ENCODE data around the gene SLFN12L. TPM values are rescaled to one million over a fixed set of nuclear protein-coding genes. Genes with fewer than 3 reads are reported as not detected.

Gene SLFN12L
- total RNA-seq, 2 donors from 2014 or later: 0.86 to 1.0 TPM

DNA sequence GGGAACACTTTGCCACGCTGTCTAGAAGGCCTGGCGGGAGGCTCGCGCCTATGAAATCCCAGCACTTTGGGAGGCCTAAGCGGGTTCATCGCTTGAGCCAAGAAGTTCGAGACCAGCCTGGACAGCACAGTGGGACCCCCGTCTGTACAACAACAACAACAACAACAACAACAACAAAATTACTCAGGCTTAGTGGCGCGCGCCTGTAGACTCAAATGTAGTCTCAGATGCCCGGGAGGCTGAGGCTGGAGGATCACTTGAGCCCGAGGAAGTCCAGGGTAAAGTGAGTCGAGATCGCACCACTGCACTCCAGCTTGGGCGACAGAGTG is 88.6 kb downstream of the SLFN12L start:
- Histone ChIP-seq H3K27me3 (no peaks in the 10 kb centered on the region), H3K4me3 (peak overlapping the region; percentile 49), H3K9me3 (no peaks in the 10 kb centered on the region), H3K9ac (ENCODE audit: low read depth in 2 of 2, low read length in 2 of 2) (peak overlapping the region; percentile 62 to 71), H3K36me3 (no peaks in the 10 kb centered on the region), H3K4me1 (no peaks in the 10 kb centered on the region), H3K27ac (no peak overlapping the region)
- DNase-seq: no peak
- TF ChIP-seq, protein P1, sequence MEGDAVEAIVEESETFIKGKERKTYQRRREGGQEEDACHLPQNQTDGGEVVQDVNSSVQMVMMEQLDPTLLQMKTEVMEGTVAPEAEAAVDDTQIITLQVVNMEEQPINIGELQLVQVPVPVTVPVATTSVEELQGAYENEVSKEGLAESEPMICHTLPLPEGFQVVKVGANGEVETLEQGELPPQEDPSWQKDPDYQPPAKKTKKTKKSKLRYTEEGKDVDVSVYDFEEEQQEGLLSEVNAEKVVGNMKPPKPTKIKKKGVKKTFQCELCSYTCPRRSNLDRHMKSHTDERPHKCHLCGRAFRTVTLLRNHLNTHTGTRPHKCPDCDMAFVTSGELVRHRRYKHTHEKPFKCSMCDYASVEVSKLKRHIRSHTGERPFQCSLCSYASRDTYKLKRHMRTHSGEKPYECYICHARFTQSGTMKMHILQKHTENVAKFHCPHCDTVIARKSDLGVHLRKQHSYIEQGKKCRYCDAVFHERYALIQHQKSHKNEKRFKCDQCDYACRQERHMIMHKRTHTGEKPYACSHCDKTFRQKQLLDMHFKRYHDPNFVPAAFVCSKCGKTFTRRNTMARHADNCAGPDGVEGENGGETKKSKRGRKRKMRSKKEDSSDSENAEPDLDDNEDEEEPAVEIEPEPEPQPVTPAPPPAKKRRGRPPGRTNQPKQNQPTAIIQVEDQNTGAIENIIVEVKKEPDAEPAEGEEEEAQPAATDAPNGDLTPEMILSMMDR (IDR thresholded peaks at IDR 0.05): no peak
- intact Hi-C loops (cut with DNase I): no loop called here

DNA sequence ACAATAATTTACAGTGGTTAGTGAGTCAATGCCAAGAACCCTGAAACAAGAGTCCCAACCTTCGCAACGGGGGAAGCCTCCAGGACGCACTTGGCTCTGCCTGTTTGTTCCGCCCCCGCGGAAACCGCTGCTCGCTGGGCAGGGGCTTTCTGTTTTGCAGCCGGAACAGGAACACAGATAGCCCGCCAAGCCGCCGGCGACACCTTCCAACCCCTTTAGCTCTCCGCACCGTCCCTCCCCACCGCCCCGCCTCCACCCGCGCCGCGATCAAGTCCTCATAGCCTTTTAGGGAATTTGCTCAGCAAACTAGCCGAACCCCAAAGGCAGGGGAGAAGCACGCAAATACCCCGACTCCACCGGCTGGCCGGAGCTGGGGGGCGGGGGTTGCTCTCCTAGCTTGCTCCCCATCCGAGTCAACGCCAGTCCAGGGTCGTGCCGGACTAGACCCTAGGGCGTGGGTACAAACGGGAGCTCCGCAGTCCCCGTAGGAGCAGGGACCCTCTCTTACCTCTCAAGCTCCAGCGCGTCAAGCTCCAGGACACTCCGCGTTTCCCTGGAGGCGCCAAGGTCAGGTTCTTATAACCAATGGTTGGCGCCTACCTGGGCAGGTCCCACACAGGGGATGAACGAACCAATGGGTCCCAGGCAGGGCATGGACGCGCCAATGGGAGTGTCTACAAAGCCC is 89.1 kb downstream of the SLFN12L start, which contains the start of gene SLFN13:
SLFN13 (minus strand) TSS at position 553 of the 685 bp plus-strand sequence. CDS start 3,086 bp downstream, outside the sequence.
- Histone ChIP-seq H3K9me3 (no peaks in the 10 kb centered on the region), H3K27me3 (no peaks in the 10 kb centered on the region), H3K4me1 (no peaks in the 10 kb centered on the region), H3K36me3 (no peaks in the 10 kb centered on the region), H3K9ac (ENCODE audit: low read depth in 2 of 2, low read length in 2 of 2) (peak within 1 kb of the TSS; percentile 62 to 71), H3K27ac (peak within 1 kb of the TSS; percentile 62), H3K4me3 (peak within 1 kb of the TSS; percentile 49)
- TF ChIP-seq, protein P1 (IDR thresholded peaks at IDR 0.05): no peak
- intact Hi-C loops (cut with DNase I): no loop called here
- DNase-seq: peak; percentile 80

DNA sequence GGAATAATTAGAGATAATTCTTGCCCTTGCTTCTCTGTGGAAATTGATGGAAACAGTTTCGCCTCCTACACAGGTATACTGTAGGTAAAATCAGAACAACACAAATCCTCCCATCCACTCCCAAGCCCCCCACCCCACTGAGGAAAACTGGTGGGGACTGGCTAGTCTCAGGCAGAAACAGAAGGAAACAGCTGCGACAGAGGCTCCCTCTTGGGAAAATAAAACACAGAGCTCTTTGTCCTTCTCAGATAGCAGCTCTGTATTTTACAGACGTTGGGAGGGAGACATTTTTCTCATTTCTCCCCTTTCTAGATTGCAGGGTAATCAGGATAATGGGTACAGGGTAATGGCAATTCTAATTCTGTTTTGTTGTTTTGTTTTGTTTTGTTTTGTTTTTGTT is 90.0 kb downstream of the SLFN12L start:
- H3K9me3 ChIP-seq: no peaks in the 10 kb centered on the region
- peak overlapping the region; percentile 49 for H3K4me3 ChIP-seq
- H3K4me1 ChIP-seq: no peaks in the 10 kb centered on the region
- intact Hi-C loops (cut with DNase I): no loop called here
- H3K36me3 ChIP-seq: no peaks in the 10 kb centered on the region
- no peak for DNase-seq
- H3K27ac ChIP-seq: no peak overlapping the region
- H3K27me3 ChIP-seq: no peaks in the 10 kb centered on the region
- peak overlapping the region in 1 of 2 donors; percentile 5 for H3K9ac ChIP-seq (ENCODE audit: low read depth in 2 of 2, low read length in 2 of 2)
- TF ChIP-seq, protein P1 (IDR thresholded peaks at IDR 0.05): no peak

DNA sequence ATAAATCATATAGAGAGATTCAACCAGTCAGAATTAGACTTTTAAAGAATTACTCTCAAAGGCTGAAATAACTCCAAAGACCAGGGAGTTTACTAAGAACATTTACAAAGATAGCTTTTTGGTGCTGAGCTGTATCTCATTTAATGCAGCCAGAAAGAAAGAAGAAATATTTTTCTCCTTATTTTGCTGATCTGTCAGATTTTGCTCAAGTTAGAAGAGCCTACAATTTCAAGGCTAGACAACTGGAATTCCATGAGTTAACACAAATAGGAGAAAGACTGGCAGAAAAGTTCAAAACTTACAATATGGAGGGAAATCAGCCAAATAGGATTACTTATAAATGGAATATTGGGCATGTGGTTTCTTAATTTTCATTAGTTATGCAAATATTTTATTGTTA is 99.0 kb downstream of the SLFN12L start:
- Histone ChIP-seq H3K9ac (ENCODE audit: low read depth in 2 of 2, low read length in 2 of 2) (no peak overlapping the region), H3K27me3 (no peaks in the 10 kb centered on the region), H3K27ac (no peak overlapping the region), H3K9me3 (no peaks in the 10 kb centered on the region), H3K36me3 (no peaks in the 10 kb centered on the region), H3K4me1 (no peaks in the 10 kb centered on the region), H3K4me3 (no peak overlapping the region)
- TF ChIP-seq, protein P1 (IDR thresholded peaks at IDR 0.05): no peak
- DNase-seq: no peak
- intact Hi-C loops (cut with DNase I): no loop called here

DNA sequence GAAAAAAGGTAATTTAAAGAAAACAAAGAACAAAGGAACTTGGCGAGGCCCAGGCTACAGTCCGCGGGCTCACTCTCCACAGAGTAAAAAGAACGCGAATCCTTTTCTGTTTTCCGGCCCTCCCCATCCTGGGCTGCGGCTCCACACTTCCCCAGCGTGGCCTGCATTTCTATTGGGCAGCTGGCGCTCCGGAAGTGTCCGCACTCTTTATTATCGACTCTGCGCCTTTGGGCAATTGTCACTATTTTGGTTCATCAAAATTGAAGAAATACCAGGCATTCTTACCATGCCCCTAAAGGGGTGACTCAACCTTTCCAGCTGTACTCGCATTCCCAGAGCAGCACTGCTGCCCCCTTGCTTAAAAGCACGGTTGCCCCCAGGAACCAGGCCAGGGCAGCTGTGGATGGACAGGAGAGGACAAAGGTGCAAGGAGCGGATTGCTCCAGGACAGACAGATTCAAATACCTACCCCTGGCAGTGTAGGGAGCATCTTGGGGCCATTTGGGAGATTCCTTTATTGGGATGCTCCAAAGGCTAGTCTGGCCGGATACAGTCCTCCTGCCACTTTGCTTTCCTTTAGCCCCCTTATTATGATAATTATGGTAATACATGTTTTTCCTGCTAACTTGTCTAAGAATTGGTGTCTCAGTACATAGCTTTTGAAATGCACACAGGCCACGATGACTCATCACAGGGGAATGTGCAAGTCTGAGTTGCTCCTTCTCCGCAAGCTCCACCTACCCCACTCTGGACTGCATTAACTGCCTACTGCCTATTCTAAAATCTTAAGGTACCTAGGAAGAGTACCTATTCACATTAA is 104.2 kb downstream of the SLFN12L start:
- TF ChIP-seq, protein P1 (IDR thresholded peaks at IDR 0.05): no peak
- peak overlapping the region; percentile 30 for H3K4me3 ChIP-seq
- intact Hi-C loops (cut with DNase I): no loop called here
- H3K27ac ChIP-seq: peak overlapping the region; percentile 80
- H3K27me3 ChIP-seq: no peaks in the 10 kb centered on the region
- peak overlapping the region; percentile 66 to 75 for H3K9ac ChIP-seq (ENCODE audit: low read depth in 2 of 2, low read length in 2 of 2)
- no peaks in the 10 kb centered on the region for H3K36me3 ChIP-seq
- no peaks in the 10 kb centered on the region for H3K9me3 ChIP-seq
- no peaks in the 10 kb centered on the region for H3K4me1 ChIP-seq
- peak; percentile 67 for DNase-seq
